KMS-11 (cell line): ENCODE data around the gene EPHB1.

Source experiments
- H2AFZ ChIP-seq: fragments of 200-600 bp; sonication (generic); 2 replicates; pipeline ENCODE4 v1.6.1; 2016; ENCODE audit warnings: antibody characterized with exemption, mixed run types, low read depth
- H3K27ac ChIP-seq: fragments of 200-600 bp; sonication (generic); 2 replicates; pipeline ENCODE4 v1.6.1; 2016; ENCODE audit warnings: mild to moderate bottlenecking, mixed run types
- H3K27me3 ChIP-seq: fragments of 200-600 bp; sonication (generic); 2 replicates; pipeline ENCODE4 v1.6.1; 2017; ENCODE audit warnings: mild to moderate bottlenecking, low read depth, mixed run types, moderate library complexity; ENCODE audit not compliant: insufficient read depth
- H3K36me3 ChIP-seq: fragments of 200-600 bp; sonication (generic); 2 replicates; pipeline ENCODE4 v1.6.1; 2017; ENCODE audit warnings: mild to moderate bottlenecking, mixed run types; ENCODE audit not compliant: insufficient read depth
- H3K4me1 ChIP-seq: fragments of 200-600 bp; sonication (generic); 2 replicates; pipeline ENCODE4 v1.6.1; 2016; ENCODE audit warnings: mild to moderate bottlenecking, low read depth, mixed run types; ENCODE audit not compliant: poor library complexity, severe bottlenecking
- H3K4me2 ChIP-seq: fragments of 200-600 bp; sonication (generic); 2 replicates; pipeline ENCODE4 v1.7.0; 2016; ENCODE audit warnings: mild to moderate bottlenecking, mixed run types
- H3K4me3 ChIP-seq: fragments of 200-600 bp; sonication (generic); IDR thresholded peaks from 2 replicates; pipeline ENCODE4 v1.6.1; 2017; ENCODE audit warnings: low read depth, low read length, mixed read lengths; ENCODE audit not compliant: insufficient read depth
- H3K79me2 ChIP-seq: fragments of 200-600 bp; sonication (generic); 2 replicates; pipeline ENCODE4 v1.6.1; 2016; ENCODE audit warnings: low read depth, mixed run types; ENCODE audit not compliant: insufficient read depth
- H3K9ac ChIP-seq: fragments of 200-600 bp; sonication (generic); 2 replicates; pipeline ENCODE4 v1.6.1; 2016; ENCODE audit warnings: mild to moderate bottlenecking, mixed run types
- H4K20me1 ChIP-seq: fragments of 200-600 bp; sonication (generic); 2 replicates; pipeline ENCODE4 v1.6.1; 2016; ENCODE audit warnings: mild to moderate bottlenecking, mixed run types; ENCODE audit not compliant: insufficient read depth
- TF ChIP-seq, protein P1 (sequence below): fragments of 200-600 bp; sonication (generic); conservative IDR thresholded peaks from 2 replicates; pipeline ENCODE4 v1.6.1; 2017; ENCODE audit warnings: low read depth, mild to moderate bottlenecking, antibody characterized with exemption, low read length, moderate library complexity, mixed read lengths

The EPHB1 gene

DNA sequence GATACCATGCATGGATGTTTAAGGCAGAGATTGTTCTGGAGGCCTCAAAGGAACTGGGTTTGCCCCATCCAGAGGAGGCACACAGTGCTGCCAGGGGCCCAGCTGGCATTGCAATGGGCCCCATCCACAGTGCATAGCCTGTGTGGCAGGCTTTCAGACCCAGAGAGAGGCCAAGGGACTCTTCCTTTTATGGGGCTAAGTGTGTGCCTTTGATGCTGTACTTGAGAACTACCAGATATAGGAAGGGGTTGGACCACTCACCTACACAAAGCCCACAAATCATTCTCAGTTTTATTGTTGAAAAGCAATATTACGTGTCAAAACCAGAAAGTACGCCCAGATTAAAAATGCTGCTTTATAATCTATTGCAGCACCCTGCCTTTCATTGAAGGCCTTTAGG, 134.9 kb downstream of the EPHB1 start:
- H4K20me1 ChIP-seq = no peaks in the 10 kb centered on the region
- H3K27ac ChIP-seq = no peak overlapping the region
- H3K36me3 ChIP-seq = no peaks in the 10 kb centered on the region
- no peaks in the 10 kb centered on the region for H3K79me2 ChIP-seq
- no peak overlapping the region for H3K4me2 ChIP-seq
- H3K4me3 ChIP-seq = no peak overlapping the region
- TF ChIP-seq, protein P1, sequence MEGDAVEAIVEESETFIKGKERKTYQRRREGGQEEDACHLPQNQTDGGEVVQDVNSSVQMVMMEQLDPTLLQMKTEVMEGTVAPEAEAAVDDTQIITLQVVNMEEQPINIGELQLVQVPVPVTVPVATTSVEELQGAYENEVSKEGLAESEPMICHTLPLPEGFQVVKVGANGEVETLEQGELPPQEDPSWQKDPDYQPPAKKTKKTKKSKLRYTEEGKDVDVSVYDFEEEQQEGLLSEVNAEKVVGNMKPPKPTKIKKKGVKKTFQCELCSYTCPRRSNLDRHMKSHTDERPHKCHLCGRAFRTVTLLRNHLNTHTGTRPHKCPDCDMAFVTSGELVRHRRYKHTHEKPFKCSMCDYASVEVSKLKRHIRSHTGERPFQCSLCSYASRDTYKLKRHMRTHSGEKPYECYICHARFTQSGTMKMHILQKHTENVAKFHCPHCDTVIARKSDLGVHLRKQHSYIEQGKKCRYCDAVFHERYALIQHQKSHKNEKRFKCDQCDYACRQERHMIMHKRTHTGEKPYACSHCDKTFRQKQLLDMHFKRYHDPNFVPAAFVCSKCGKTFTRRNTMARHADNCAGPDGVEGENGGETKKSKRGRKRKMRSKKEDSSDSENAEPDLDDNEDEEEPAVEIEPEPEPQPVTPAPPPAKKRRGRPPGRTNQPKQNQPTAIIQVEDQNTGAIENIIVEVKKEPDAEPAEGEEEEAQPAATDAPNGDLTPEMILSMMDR = no peak
- H3K9ac ChIP-seq = no peak overlapping the region
- H3K4me1 ChIP-seq = no peaks in the 10 kb centered on the region
- H3K27me3 ChIP-seq = no peaks in the 10 kb centered on the region
- no peak overlapping the region for H2AFZ ChIP-seq

DNA sequence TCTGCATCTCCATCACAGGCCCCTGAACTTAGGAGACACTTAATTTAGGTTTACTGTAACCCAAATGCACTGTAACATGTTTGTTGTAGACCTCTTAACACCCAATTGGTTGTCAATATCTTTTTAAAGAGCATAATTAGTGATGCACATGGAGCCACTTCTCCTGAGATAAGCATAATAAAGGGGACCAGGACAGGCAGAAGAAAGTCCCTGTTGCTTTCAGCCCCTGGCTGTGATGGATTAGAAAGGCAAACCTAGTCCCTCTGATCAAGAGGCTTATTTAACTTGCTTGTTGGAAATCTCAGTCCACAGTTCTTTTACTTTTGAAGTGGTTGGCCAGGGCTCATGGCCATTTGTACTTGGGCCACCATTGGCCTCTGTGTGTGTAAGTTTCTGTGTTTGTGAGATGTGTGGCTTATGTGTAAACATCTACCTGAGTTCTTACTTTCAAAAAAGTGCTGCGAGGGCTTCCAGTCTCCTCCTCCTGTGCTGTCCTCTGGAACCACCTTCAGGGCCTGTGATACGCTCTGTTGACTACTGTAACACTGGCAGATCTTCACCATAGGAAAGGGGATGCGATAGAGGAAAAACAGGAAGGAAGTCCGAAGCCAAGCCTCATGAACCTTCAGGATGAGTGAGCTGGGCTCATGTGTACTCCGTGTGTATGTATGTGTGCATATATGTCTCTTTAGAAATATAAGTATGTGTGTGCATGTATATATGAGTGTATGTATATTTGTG, 136.2 kb downstream of the EPHB1 start:
- H3K27ac ChIP-seq = no peak overlapping the region
- H4K20me1 ChIP-seq = no peaks in the 10 kb centered on the region
- no peaks in the 10 kb centered on the region for H3K27me3 ChIP-seq
- H3K4me2 ChIP-seq = no peak overlapping the region
- no peak overlapping the region for H2AFZ ChIP-seq
- TF ChIP-seq, protein P1 = no peak
- H3K79me2 ChIP-seq = no peaks in the 10 kb centered on the region
- no peak overlapping the region for H3K9ac ChIP-seq
- H3K4me3 ChIP-seq = no peak overlapping the region
- H3K4me1 ChIP-seq = no peaks in the 10 kb centered on the region
- no peaks in the 10 kb centered on the region for H3K36me3 ChIP-seq

DNA sequence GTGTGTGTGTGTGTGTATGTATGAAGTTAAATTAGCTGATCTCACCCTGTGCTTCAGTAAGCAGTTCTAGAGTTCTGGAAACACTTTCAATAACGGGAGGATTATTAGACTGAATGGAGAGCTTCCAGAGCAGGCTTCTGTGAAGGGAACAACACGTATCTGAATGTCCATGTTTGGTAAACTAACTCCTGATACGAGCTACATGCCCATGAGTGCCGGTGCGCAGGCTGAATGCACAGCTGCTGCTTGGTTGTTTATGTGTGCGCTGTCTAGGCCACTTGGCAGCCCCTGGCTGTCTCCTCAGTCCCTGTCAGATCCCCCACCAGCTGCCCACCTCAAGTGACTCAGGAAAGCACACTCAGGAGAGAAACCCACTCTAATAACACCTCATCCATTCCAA, 137.0 kb downstream of the EPHB1 start:
- Histone ChIP-seq H3K79me2 (no peaks in the 10 kb centered on the region), H3K4me2 (no peak overlapping the region), H3K4me3 (no peak overlapping the region), H3K27me3 (no peaks in the 10 kb centered on the region), H3K4me1 (no peaks in the 10 kb centered on the region), H3K27ac (no peak overlapping the region), H3K9ac (no peak overlapping the region), H2AFZ (no peak overlapping the region), H4K20me1 (no peaks in the 10 kb centered on the region), H3K36me3 (no peaks in the 10 kb centered on the region)
- TF ChIP-seq, protein P1 = no peak

DNA sequence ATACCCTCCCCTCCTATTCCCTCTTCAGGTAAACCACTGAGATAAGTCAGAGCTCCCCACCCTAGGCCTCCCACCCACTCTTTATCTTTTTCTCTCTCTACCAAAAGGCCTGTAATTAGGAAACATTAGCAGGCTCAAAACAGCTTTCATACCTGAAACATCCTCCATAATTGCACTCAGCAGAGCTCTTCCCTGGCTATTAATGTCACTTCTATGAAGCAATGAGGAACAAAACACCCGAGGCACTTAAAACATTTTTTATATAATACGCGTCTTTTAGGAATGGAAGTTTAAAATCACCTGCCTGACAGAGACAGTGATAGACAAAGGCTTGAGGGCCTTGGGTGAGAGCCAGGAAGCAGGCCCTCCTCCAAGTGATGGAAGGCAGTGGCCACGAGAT, 138.9 kb downstream of the EPHB1 start:
- H3K9ac ChIP-seq = no peak overlapping the region
- no peaks in the 10 kb centered on the region for H3K27me3 ChIP-seq
- H3K4me2 ChIP-seq = no peak overlapping the region
- H3K27ac ChIP-seq = no peak overlapping the region
- H3K79me2 ChIP-seq = no peaks in the 10 kb centered on the region
- H3K36me3 ChIP-seq = no peaks in the 10 kb centered on the region
- H2AFZ ChIP-seq = no peak overlapping the region
- no peaks in the 10 kb centered on the region for H3K4me1 ChIP-seq
- H3K4me3 ChIP-seq = no peak overlapping the region
- H4K20me1 ChIP-seq = no peaks in the 10 kb centered on the region
- TF ChIP-seq, protein P1 = no peak
